ENCODE results near the gene AHSP.
A peak's percentile ranks its signal among the peaks of the same experiment; 100 is the strongest.
"Not testable (repeated sequence)": the region's sequence is repeated elsewhere in the genome, so short reads cannot be mapped to it uniquely, and the experiment has no call there.

Gene AHSP

GRCh38 chr16:31501226-31501965 is 26.3 kb upstream of the AHSP start:
- DNase-seq: no peak

- DNase-seq: no peak
These were observed 25.7 kb upstream of the AHSP start for GRCh38 chr16:31501966-31502348.

GRCh38 chr16:31502981-31503380 is 24.7 kb upstream of the AHSP start:
- no peak for DNase-seq

GRCh38 chr16:31503555-31503954 is 24.1 kb upstream of the AHSP start:
- not testable (repeated sequence) for DNase-seq

DNA sequence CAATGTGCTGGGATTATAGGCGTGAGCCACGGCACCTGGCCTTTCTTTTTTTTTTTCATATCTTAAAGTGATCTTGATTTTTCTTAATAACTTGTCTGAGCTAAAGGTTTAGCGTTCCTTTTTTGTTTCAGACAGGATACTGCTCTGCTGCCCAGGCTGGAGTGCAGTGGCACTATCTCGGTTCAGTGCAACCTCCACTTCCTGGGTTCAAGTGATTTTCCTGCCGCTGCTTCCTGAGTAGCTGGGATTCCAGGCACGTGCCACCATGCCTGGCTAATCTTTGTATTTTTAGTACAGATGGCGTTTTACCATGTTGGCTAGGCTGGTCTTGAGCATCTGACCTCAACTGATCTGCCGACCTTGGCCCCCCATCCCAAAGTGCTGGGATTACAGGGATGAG is 23.5 kb upstream of the AHSP start:
- no peak for DNase-seq

- no peak for DNase-seq
These were observed 22.2 kb upstream of the AHSP start for GRCh38 chr16:31505483-31505882.

DNA sequence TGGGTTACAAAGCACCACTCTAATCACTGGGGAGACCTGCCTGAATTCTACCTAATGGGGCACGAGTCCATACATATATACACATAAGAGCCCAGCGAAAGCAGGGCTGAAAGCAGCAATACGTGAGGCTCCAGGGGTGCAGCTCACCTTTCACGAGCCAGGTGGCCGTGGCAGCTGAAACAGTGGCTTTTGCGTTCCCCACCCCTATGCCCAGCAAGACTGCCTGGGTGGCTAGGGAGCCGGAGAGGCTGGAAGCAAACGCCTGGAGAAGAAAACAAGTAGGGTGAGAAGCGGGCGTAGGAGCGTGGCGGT is 20.1 kb upstream of the AHSP start:
- peak; percentile 48 for DNase-seq

DNA sequence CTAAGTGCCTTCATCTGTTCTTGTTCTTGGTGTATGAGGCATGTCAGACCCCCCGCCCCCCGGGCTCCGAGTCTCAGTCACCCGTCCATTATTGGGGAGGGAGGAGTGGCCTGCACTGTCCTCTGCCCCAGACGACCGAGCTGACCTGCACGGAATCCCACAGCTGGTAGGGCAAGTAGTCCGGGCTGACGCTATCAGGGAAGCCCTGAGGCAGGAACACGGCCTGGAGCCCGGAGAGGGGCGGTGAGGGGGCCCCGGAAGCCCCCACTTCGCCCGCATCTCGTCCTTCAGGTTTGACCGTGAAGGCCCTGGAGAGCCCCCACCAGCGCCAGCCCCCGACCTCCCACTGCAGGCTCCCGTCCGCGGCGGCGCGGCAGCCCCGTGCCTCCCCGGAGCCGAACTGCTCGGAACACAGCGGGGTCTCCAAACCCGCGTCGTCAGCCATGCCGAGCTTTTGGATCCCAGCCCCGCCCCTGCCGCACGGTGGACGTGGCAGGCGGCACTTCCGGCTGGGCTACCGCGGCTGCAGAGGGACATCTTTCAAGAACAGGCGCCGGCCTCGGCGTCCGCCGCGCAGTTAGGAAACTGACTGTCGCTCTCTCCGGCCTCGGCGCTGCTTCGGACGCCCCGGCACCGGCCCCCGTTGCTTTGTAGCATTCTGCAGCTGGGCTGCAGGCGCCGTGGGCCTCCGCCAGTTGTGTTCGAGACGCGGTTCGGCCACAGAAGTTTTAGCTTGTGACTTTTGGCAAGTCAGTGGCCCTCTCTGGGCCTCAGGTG is 19.6 kb upstream of the AHSP start, which contains the start of gene RUSF1:
RUSF1 (minus strand) TSS at position 463 of the 777 bp plus-strand sequence; CDS start at position 445, 18 bp downstream.
- peak; percentile 80 for DNase-seq

DNA sequence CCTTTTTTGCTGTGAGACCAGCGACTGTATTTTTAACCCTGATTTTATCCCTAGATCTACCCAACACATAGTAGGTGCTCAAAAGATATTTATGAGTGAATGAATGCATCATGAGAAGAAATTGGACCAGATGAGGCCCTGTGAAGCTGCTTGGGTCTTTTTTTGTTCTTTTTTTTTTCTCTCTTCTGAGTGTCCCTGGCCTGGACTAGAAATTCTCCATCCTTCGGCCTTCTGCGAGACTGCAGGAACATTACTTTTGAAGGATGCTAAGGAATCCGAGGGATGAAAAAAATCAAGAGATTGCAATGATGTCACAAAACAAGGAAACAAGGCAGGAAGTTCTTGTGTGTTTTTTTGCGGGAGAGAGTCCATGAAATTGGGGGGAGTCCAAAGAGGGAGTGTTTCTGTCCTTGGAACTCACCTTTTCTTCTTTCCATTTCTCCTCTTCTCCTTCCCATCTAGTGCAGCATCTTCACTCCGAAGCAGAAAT is 18.9 kb upstream of the AHSP start:
- no peak for DNase-seq

- no peak for DNase-seq
These were observed 14.6 kb upstream of the AHSP start for GRCh38 chr16:31513126-31513525.

DNA sequence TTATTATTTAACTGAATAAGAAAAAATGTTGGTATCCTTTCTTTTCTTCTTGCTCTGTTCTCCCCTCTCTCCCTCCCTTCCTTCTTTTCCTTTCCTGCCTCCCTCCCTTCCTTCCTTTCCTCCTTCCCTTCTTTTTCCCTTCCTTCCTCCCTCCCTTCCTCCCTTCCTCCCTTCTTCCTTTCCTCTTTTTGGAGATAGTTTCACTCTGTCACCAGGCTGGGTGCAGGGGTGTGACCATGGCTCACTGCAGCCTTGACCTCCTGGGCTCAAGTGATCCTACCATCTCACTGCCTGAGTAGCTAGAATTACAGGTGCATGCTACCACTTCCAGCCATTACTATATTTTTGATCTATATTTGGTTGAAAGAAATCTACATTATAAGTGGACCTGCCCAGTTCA is 13.8 kb upstream of the AHSP start:
- no peak for DNase-seq

- no peak for DNase-seq
These were observed 9.8 kb upstream of the AHSP start for GRCh38 chr16:31517800-31518402.

- DNase-seq: no peak
These were observed 7.8 kb upstream of the AHSP start for GRCh38 chr16:31519759-31520431.

- DNase-seq: no peak
These were observed 6.3 kb upstream of the AHSP start for GRCh38 chr16:31521368-31521767.

- no peak for DNase-seq
These were observed 5.6 kb upstream of the AHSP start for GRCh38 chr16:31522071-31522470.

GRCh38 chr16:31523768-31524167 is 3.9 kb upstream of the AHSP start:
- DNase-seq: not testable (repeated sequence)

DNA sequence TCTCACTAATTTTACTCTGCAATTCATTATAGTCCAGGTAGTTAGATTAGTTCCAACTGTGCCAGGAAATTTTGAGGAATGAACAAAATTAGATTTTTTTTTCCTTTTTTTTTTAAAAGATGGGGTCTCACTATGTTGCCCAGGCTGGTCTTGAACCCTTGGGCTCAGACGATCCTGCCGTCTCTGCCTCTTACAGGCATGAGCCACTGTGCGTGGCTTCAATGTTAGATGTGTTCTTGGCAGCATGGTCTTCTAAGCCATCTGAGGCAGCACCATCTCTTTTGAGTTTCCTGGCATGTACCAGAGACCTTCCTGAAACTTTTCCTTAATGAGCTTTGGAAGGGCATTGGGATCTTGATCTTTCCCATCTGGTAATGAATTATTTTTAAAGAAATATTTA is 2.6 kb upstream of the AHSP start:
- no peak for DNase-seq

DNA sequence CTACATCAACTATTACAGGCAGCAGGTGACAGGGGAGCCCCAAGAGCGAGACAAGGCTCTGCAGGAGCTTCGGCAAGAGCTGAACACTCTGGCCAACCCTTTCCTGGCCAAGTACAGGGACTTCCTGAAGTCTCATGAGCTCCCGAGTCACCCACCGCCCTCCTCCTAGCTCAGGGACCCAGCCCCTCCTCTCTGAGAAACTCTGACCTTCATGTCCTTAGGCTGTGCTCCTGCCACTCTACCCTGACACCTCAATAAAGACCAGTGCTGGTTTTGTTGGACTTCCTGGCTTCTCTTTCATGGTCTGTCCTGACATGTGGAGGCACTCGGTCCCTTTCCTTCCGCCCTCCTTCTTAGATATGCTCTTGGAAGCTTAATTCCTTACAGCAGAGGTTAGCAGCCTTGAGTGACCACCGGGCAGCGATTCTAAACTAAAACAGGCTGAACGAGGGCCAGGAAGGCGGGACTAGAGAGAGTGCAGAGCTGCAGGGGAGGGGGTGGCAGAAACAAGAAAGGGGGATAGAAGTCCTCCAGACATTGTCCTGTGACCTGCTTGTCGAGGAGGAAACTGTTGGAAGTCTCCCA is 915 bp downstream of the AHSP start:
- no peak for DNase-seq

DNA sequence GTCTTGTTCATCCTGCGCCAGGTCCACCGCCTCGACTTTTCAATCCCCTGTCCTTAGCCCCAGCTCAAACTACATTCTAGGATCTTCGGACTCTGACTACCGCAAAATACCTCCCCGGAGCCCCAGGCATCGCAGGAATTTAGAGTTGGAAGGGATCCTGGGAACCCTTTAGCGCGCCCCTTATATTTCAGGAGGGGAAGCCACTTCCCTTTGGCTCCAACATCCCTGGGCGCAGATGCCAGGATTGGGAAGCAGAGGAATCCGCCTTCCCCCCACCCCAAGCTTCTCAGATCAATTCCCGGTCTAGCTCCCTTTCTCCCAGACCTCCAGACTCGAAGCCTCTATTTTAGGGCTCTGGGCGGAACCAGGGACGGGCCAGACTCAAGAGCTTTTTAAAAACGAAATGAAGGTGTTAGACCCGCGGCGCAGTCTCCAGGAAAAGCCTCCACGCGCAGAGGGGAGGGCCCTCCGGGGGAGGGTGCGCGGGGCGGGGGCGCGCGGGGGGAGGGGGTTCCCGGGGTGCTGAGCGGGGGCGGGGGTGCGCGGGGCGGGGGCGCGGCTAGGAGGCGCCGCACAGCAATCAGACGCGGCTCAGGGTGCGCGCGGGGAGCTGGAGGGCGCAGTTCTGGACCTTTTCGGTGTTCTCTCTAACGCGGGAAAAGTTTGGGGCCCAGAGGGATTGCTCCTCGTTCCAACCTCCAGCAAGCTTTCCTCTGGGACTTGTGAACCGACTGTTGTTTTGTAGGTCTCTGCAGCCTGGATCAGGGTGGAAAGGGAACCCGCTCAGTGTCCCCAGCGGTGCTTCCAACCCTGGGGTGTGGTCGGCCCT is 1.6 kb downstream of the AHSP start:
- no peak for DNase-seq

DNA sequence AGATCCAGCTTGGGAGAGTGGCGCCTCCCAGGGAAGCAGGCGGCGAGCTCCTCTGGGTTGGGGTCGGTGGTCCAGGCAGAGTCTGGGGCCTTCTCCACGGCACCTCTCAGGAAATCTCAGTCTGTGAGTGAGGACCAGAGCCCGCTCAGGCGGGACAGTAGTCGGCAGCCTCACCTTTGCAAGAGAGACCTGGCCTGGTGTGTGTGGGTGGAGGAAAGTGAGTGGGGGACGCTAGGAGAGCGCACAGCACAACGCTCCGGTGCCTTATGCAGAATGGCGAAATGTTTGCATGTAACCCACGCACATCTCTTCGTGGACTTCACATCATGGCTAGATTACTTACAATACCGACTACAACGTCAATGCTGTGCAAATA is 2.2 kb downstream of the AHSP start:
- DNase-seq: no peak

DNA sequence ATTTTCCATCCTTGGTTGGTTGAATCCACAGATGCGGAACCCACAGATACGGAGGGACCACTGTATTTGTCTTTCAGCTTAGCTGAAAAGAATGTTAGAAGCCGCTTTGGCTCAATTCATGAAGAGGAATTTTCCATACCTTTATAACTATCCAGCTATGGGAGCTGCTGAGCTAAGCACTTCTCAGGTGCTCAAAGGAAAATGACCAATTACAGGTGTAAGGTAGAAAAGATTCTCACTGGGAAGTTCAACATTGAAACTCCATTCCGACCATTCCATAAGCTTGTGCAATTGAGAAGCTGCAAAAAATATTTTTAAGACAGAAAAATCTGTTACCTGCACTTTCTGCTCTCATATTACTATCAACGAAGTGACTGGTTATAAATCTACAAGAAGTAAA is 2.7 kb downstream of the AHSP start:
- no peak for DNase-seq

DNA sequence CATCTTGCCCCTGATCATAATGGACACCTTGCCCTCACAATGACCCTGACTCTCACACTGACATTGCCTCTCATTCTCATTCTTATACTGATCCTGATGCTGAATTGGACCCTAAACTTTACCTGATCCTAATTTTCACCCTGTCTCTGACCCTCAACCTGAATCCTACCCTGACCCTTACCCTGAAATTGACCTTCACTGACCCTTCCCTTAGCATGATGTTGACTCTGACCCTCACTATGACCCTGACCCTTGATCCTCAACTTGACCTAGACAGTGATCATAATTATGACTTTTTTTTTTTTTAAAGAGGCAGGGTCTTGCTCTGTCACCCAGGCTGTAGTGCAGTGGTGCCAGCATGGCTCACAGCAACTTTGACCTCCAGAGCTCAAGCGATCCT is 3.4 kb downstream of the AHSP start:
- DNase-seq: no peak
